ENCODE results near the gene SMIM38.

Gene SMIM38

GRCh38 chr11:69204941-69205742 lies 49.4 kb downstream of the SMIM38 start:
- no peak for DNase-seq
